GM19324 (cell line): Measurements from ENCODE around the gene ABT1.
"Not testable (repeated sequence)": the region's sequence is repeated elsewhere in the genome, so short reads cannot be mapped to it uniquely, and the experiment has no call there.

Source experiments
- ATAC-seq: cut with Tn5 transposase; IDR thresholded peaks from one replicate; pipeline ENCODE4 v1.9.1; 2021; ENCODE audit warnings: mild to moderate bottlenecking, moderate library complexity; ENCODE audit not compliant: unreplicated experiment, low FRiP score

The ABT1 gene

DNA sequence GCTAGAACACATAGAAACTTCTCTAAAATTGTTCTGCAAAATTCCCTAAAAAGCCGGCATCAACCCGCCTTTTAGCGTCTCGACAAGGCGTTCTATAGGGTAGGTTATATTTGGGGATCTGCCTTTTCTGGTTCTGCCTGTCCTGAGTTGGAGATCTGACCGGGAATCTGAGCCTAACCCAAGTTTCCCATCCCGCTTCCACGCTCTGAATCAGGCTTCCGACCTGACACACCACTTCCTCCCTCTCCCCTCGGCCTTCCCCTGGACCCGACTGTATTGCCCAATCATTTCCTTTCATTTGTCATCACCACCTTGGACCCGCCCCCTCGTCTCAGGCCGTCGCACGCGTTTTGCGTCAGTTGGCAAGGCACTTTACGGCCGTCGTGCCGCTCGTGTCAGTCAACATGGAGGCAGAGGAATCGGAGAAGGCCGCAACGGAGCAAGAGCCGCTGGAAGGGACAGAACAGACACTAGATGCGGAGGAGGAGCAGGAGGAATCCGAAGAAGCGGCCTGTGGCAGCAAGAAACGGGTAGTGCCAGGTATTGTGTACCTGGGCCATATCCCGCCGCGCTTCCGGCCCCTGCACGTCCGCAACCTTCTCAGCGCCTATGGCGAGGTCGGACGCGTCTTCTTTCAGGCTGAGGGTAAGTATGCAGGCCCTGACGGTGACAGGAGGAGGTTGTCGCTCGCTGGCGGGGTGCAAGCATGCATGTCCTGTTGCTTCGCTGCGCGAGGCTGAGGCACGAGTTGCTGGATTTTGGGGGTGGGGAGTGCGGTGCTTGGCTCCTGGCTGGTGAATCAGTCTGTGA lies at the start of gene ABT1:
Gene ABT1, plus strand, starts transcription at position 375 of the 810 bp plus-strand sequence. Its CDS starts 30 bp downstream, at position 405.
- ATAC-seq: peak; percentile 86

- not testable (repeated sequence) for ATAC-seq
These were observed 49.4 kb upstream of the ABT1 start for GRCh38 chr6:26547363-26547762.

- ATAC-seq: no peak
These were observed 46.3 kb upstream of the ABT1 start for GRCh38 chr6:26550250-26550993.

- ATAC-seq: no peak
These were observed 44.5 kb upstream of the ABT1 start for GRCh38 chr6:26552205-26552604.

DNA sequence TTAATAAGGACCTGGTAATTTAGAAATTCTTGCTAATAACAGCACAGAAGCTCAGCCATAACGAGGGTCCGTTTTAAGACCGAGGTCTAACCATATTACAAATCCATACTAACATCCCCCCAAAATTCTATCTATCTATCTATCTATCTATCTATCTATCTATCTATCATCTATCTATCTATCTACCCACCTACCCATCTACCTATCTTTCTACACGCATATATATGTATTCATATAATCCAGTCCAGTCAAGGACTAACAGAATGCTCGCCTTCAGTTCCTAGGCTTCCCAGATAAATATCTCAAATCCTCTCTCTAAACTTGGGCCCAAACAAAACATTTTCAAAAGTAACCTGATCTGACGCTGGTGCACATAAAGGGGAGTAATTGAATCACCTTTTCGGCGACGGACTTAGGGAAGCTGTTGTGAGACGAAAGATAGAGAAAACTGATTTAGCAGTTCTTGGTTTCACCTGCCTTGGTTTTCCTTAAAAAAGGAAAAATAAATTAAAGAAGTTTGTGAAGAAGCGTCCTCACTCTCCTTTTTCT lies 44.0 kb upstream of the ABT1 start:
- no peak for ATAC-seq

GRCh38 chr6:26553264-26553634 lies 43.5 kb upstream of the ABT1 start:
- ATAC-seq: peak; percentile 34

DNA sequence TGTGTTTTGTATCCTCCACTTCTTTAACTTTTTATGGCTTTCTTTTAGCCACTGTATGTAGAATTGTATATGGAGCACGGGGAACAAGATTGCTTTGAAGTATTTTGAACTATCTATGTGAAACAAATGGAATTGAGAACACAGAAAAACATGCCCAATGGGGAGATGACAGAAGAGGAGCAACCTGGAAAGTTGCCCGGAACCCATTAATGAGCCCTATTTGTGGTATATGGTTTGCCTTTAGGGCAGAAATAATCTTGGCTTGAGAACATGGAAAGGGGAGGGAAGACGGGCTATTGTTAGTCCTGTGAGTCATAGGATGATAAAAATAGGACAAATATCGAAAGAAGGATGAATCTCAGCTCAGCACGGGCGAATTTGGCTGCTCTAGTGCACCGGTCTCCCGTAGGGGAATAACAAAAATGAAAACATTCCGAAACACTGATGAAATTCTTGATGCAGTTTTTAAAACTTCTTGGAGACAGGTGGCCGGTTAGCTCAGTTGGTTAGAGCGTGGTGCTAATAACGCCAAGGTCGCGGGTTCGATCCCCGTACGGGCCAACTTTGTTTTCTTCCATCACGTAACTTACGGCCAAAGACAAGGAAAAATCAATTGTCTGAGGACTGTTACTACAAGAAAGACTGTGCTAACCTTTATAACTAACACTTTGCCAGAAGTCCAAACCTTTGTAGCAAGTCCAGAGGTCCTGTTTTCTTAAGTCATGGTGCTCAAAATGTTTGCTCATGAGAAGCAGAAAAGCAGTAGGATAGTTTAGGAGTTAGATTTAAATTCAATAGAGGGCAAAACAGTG lies 42.9 kb upstream of the ABT1 start:
- ATAC-seq: peak; percentile 46

- no peak for ATAC-seq
These were observed 42.4 kb upstream of the ABT1 start for GRCh38 chr6:26554447-26554696.

DNA sequence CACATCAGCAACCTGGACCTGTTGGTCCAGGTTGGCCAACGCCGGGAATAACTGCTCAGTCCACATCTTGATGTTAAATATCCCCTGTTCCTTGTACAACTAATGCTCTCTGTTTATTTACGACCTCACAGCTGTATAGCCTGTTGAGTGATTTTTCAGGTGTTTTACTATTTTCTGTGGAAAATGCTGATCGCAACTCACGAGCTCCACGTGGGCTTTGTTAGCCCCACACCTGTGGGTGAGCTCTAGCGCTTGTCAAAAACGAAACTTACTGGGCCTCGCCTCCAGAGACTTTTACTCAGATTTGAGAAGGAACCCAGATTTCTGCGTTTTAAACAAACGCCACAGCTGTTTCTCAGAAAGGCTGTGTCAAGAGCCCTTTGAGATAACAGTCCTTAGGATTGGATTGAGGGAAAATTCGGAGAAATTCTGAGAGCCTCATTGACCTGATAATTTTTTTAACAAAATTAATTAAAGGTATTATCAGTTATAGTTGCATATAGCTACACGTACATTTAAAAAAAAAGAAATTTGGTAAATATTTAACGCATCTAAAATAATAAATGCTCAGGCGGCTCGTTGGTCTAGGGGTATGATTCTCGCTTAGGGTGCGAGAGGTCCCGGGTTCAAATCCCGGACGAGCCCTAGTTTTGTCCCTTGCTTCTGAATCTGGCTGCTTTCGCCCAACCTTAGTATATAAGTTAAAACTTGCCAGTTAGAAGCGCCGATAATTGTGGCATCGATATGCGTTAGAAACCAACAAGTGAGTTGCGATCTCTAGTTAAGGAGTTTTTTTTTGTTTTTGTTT lies 41.9 kb upstream of the ABT1 start:
- ATAC-seq: peak; percentile 40

DNA sequence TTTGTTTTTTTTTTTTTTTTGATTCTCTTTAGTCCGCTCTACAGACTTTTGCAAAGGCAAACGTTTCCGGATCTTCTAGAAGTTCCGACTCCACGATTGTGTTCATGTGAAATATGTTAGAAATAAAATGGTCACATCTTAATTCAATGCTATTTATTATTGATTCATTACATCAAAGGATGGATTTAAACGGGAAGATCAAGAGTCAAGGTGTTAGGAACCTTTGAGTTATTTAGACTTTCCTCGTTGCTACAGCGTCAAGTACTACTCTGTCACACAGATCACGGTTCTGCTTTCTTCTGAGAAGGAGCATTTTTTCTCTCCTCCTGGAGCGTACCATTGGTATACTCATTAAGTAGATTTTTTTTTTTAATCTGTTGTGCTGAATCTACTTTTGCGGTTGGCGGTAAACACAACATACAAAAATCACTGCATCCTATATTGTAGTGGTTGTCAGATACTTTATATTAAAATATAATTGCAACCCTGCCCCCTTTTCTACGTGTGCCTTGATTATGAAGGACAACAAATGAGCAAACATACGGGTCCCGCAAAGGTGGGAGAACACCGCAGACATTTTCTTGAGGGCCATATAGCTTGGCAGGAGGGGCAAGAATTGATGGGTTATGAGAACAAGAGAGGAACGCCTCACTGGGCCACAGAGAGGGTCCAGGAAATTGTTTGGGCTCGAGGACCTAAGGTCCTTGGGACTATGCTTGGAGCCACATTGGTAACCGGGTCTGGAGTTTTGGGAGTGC lies 41.1 kb upstream of the ABT1 start:
- no peak for ATAC-seq

DNA sequence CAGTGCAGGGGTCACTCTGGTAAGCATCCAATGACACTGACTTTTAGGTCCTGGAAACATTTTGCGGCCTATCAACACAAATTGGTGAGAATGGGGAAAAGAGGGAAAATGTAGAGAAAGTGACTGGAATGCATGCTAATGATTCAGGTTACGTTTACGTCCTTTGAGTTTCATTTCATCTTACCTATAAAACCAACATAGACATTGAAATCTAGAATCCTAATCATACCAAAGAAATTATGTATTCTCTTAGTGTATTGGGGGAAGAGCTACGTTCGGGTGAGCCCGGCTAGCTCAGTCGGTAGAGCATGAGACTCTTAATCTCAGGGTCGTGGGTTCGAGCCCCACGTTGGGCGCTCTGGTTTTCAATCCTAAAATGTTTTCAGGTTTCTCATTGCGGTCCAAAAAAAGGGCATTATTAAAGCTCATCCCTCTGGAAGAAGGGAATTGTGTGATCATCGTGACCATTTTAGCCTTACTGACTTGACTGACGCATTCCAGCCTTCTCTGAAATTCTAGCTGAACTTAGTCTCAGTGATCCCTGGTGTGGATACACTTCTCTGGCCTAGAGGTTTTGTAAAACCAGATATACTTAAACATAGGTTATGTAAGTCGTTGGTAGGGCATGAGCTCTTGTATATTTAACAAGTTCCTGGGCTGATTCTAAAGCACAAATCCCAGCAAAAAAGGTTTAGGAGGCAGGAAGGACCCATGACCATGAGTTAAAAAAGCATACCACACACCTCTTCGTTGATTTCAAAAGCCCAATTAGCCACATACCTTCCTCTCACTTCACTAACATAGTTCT lies 40.3 kb upstream of the ABT1 start:
- ATAC-seq: no peak

DNA sequence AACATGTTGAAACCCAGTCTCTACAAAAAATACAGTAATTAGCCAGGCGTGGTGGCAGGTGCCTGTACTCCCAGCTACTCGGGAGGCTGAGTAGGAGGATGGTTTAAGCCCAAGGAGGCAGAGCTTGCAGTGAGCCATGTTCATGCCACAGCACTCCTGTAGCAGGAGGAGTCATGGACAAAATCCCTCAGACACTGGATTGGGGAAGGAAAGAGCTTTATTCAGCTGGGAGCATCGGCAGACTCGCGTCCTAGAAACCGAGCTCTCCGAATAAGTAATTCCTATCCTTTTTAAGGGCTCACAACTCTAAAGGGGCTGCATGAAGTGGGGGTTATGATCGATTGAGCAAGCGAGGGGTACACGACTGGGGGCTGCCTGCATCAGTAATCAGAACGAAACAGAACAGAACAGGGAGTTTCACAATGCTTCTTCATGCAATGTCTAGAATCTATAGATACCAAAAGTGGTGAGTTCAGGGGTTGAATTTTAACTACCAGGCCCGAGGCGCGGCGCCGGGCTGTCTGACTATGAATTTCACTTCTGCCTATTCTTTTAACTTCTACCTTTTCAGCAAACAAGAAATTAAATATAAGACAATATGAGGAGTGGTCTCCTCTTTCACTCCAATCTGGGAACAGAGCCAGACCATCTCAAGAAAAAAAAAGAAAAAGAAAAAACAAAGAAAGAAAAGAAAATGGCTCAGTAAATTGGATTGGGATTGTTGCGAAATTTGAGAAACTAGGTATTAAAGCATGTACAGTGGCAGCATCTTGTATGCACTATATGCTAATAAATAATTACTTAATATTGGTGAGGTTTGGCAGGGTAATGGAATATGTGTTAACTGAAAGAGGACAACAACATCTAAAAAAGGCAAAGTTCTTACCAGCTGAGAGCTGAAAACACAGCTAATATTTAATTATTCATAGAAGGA lies 35.0 kb upstream of the ABT1 start:
- ATAC-seq: no peak

- no peak for ATAC-seq
These were observed 33.3 kb upstream of the ABT1 start for GRCh38 chr6:26563488-26563887.

DNA sequence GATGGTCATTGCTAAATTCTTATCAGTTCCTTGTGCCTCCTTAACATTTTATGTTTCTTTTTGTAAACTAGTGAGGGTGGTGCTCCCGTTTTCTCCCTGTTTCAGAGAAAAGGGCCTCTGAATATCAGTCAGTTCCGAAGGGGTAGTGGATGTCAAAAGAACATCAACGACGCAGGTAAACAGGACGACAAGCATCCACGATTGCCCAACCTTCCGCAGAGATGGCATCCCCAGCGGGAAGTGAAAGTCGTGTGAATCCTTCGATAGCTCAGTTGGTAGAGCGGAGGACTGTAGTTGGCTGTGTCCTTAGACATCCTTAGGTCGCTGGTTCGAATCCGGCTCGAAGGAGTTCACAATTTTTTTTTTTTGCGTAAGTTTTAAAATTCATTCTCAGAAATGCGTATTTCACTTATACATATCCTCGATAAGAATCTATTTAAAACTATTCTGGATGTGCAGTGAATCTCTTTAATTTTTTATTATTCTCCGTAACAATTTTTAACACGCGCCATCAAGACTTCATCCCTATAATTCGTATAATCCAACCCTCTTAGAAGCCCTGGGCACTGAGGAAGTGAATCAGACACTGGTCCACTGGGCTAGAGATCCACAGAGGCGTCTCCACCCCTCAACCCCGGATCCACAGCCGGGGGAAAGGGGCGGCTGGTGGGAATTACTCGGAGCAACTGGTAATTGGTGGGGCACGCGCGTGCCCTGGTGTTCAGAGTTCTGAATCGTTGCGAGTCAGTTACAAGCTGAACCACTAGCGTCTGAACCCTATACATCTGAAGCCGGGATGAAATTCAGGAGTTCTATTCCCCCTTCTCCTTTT lies 27.9 kb upstream of the ABT1 start:
- peak; percentile 74 for ATAC-seq

- ATAC-seq: peak; percentile 13
These were observed 27.4 kb upstream of the ABT1 start for GRCh38 chr6:26569433-26569764.

- ATAC-seq: no peak
These were observed 26.5 kb upstream of the ABT1 start for GRCh38 chr6:26570027-26570809.
